Neural progenitor cell (in vitro differentiated cells): ENCODE results near the gene CDKL5.

Experiments
- CTCF ChIP-seq: fragments of 200-600 bp; sonication (generic); IDR thresholded peaks from 2 replicates; pipeline ENCODE4 v1.5.1; 2017; ENCODE audit warnings: antibody characterized with exemption, mild to moderate bottlenecking
- EZH2phosphoT487 ChIP-seq: fragments of 200-600 bp; sonication (generic); IDR thresholded peaks from 2 replicates; pipeline ENCODE4 v1.6.1; 2017; ENCODE audit warnings: antibody characterized with exemption

DNA sequence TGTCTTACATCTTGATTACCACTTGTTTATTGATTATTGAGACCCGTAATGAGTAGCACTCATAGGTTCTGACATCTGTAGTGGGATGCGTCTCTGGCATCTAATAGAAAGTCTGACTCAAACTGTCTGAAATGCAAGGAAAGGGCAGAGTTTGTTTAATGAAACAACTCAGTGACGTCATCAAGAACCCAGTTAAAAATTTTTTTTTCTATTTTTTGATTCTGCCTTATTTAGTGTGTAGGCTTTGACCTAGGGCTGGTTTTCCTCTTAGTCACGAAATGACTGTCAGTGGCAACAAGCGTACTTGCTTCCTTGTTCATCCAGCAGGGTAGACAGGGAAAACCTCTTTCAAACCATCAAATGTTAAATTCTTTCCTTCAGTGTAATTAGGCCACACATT, 3.1 kb upstream of the CDKL5 start:
- no peak for TF ChIP-seq CTCF
- no peak for TF ChIP-seq EZH2phosphoT487
